Bronchus fibroblast of lung (primary cell): ENCODE data around the gene SMIM13. TPM values are rescaled to one million over a fixed set of nuclear protein-coding genes. Genes with fewer than 3 reads are reported as not detected.

Experiments used
- total RNA-seq: library from RNA; depleted of rRNA; stranded (reverse); fragments of >200 nt; gene quantifications from 2 replicates; pipeline ENCODE4 v1.2.3, GENCODE V29; 2015

Gene SMIM13
- total RNA-seq = 4.5 and 5.4 TPM in 2 replicates

GRCh38 chr6:11093626-11094410 lies at the start of gene SMIM13:
Gene SMIM13, plus strand, starts transcription at chr6:11093834. Its CDS starts 480 bp downstream, at chr6:11094314.

GRCh38 chr6:11043961-11044711 lies 49.5 kb upstream of the SMIM13 start, which contains the start of gene ELOVL2:
Gene ELOVL2, minus strand, starts transcription at chr6:11044305. Its CDS starts 75 bp downstream, at chr6:11044230.

GRCh38 chr6:11110921-11111768 lies 17.5 kb downstream of the SMIM13 start, which contains the start of gene ERVFRD-1:
Gene ERVFRD-1, minus strand, starts transcription at chr6:11111725. Its CDS starts 6,415 bp downstream, at chr6:11105310.

Other genes starting within 250 kb of the SMIM13 start
- gene GCM2, start 211.8 kb upstream of the SMIM13 start, total RNA-seq = not detected in 2 replicates
- gene SYCP2L, start 206.8 kb upstream of the SMIM13 start, total RNA-seq = under 0.01 and 0.30 TPM in 2 replicates
- under 0.01 and 0.17 TPM in 2 replicates for gene ELOVL2, start 49.5 kb upstream of the SMIM13 start, total RNA-seq
- gene ERVFRD-1, start 17.9 kb downstream of the SMIM13 start, total RNA-seq = not detected in 2 replicates
- gene NEDD9, start 138.8 kb downstream of the SMIM13 start, total RNA-seq = 3.4 and 3.7 TPM in 2 replicates